ENCODE data around the gene LTF. TPM values are rescaled to one million over a fixed set of nuclear protein-coding genes. Genes with fewer than 3 reads are reported as not detected.
"Not testable (repeated sequence)": the region's sequence is repeated elsewhere in the genome, so short reads cannot be mapped to it uniquely, and the experiment has no call there.

LTF gene
- polyA plus RNA-seq (ENCODE audit: insufficient read length in 10 of 10) = 1 to 10 TPM; 1.2 to 3.9 (median 1.9) TPM
- long read RNA-seq, donor 1 = 0 reads
- long read RNA-seq, donor 2, partial matches to known transcripts = 0 of 1 reads
- long read RNA-seq, donor 2, other reads (novel, unspliced or antisense) = 0 of 1 reads
- long read RNA-seq, donor 3 = 0 reads
- long read RNA-seq, donor 4 = 0 reads
- long read RNA-seq, donor 5 = 0 reads
- long read RNA-seq, donor 6, partial matches to known transcripts = 0 of 1 reads
- long read RNA-seq, donor 6, other reads (novel, unspliced or antisense) = 0 of 1 reads
- long read RNA-seq, donor 7 = 0 reads
- long read RNA-seq, donor 8 = 0 reads
- long read RNA-seq, donor 9 = 0 reads

GRCh38 chr3:46464326-46465195 is at the start of gene LTF:
TSS of gene LTF (minus strand) at chr3:46464905. CDS start at chr3:46464867, 38 bp downstream.
- no peak for DNase-seq

GRCh38 chr3:46512191-46512749 is 47.6 kb upstream of the LTF start:
- DNase-seq = no peak

GRCh38 chr3:46509661-46510187 is 45.0 kb upstream of the LTF start:
- no peak for DNase-seq

GRCh38 chr3:46508850-46509591 is 44.3 kb upstream of the LTF start:
- DNase-seq = no peak

GRCh38 chr3:46506526-46506925 is 41.8 kb upstream of the LTF start:
- DNase-seq = no peak

- DNase-seq = no peak
Observed at GRCh38 chr3:46505953-46506352, 41.2 kb upstream of the LTF start.

GRCh38 chr3:46504789-46505188 is 40.1 kb upstream of the LTF start:
- DNase-seq = no peak

GRCh38 chr3:46503200-46503874 is 38.6 kb upstream of the LTF start:
- DNase-seq = peak in 1 of 3 donors; percentile 27

GRCh38 chr3:46501702-46502101 is 37.0 kb upstream of the LTF start:
- peak in 1 of 3 donors; percentile 36 for DNase-seq

GRCh38 chr3:46500656-46501635 is 36.2 kb upstream of the LTF start:
- peak in 2 of 3 donors; percentile 53 to 59 for DNase-seq

GRCh38 chr3:46498916-46499519 is 34.3 kb upstream of the LTF start:
- DNase-seq = no peak

GRCh38 chr3:46497556-46498265 is 33.0 kb upstream of the LTF start, which contains the start of gene RTP3:
TSS of gene RTP3 (plus strand) at chr3:46497976. CDS start at chr3:46498063, 87 bp downstream.
- no peak for DNase-seq

GRCh38 chr3:46496746-46497555 is 32.2 kb upstream of the LTF start:
- peak in 1 of 3 donors; percentile 22 for DNase-seq

GRCh38 chr3:46495901-46496456 is 31.3 kb upstream of the LTF start:
- no peak for DNase-seq

GRCh38 chr3:46494491-46494890 is 29.8 kb upstream of the LTF start:
- DNase-seq = not testable (repeated sequence)

GRCh38 chr3:46492890-46493547 is 28.3 kb upstream of the LTF start:
- DNase-seq = no peak
